HFF-Myc (cell line): ENCODE data around the gene GNG13.

ENCODE experiments used
- DNase-seq: peaks from one replicate; pipeline ENCODE4 v3.0.0-alpha.2; 2011; ENCODE audit warnings: low read depth; ENCODE audit errors: extremely low read depth
- H3K4me3 ChIP-seq: replicated peaks from 2 replicates; pipeline ENCODE4 v1.5.1; 2011; ENCODE audit warnings: low read depth, mild to moderate bottlenecking, control low read depth, low read length
- CTCF ChIP-seq: IDR thresholded peaks from 2 replicates; pipeline ENCODE4 v1.5.1; 2012; ENCODE audit warnings: mild to moderate bottlenecking, low read depth, low read length, control low read depth; ENCODE audit errors: missing control alignments

The GNG13 gene

GRCh38 chr16:802914-803753, 2.6 kb upstream of the GNG13 start:
- no peak overlapping the region for H3K4me3 ChIP-seq
- TF ChIP-seq CTCF, result no peak
- no peak for DNase-seq

- TF ChIP-seq CTCF, result no peak
- H3K4me3 ChIP-seq, result no peak overlapping the region
- DNase-seq, result no peak
These were observed 1.9 kb upstream of the GNG13 start for GRCh38 chr16:802461-802860.

GRCh38 chr16:801584-802363, 1.2 kb upstream of the GNG13 start:
- no peak for TF ChIP-seq CTCF
- no peak overlapping the region for H3K4me3 ChIP-seq
- no peak for DNase-seq

GRCh38 chr16:800834-801511, 439 bp upstream of the GNG13 start:
- no peak for TF ChIP-seq CTCF
- no peak for DNase-seq
- H3K4me3 ChIP-seq, result no peak overlapping the region

GRCh38 chr16:799111-799947, 1.2 kb downstream of the GNG13 start:
- H3K4me3 ChIP-seq, result no peak overlapping the region
- no peak for DNase-seq
- TF ChIP-seq CTCF, result no peak

- DNase-seq, result no peak
- H3K4me3 ChIP-seq, result no peak overlapping the region
- TF ChIP-seq CTCF, result no peak
These were observed 1.9 kb downstream of the GNG13 start for GRCh38 chr16:798666-799065.
